ENCODE results near the gene LUC7L3.

The LUC7L3 gene

DNA sequence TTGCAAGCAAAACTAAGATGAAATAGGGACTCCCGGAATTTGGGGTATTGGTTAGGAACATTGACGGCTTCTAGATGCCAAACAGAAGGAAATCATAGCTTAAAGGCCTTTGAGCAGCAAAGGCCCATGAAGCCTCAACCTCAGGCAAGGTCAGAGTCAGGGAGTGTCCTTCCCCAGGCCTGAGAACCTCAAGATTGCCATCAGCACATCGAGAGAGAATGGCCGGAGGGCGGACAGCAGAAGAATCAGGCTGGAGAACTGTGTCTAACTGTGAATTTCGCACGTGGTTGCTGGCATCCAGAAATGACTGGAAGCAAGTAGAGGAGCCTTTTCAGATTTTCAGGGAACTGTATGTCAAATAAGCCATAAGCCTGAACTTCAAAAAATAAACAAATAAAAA is 72.7 kb downstream of the LUC7L3 start:
- TF ChIP-seq, protein P1, sequence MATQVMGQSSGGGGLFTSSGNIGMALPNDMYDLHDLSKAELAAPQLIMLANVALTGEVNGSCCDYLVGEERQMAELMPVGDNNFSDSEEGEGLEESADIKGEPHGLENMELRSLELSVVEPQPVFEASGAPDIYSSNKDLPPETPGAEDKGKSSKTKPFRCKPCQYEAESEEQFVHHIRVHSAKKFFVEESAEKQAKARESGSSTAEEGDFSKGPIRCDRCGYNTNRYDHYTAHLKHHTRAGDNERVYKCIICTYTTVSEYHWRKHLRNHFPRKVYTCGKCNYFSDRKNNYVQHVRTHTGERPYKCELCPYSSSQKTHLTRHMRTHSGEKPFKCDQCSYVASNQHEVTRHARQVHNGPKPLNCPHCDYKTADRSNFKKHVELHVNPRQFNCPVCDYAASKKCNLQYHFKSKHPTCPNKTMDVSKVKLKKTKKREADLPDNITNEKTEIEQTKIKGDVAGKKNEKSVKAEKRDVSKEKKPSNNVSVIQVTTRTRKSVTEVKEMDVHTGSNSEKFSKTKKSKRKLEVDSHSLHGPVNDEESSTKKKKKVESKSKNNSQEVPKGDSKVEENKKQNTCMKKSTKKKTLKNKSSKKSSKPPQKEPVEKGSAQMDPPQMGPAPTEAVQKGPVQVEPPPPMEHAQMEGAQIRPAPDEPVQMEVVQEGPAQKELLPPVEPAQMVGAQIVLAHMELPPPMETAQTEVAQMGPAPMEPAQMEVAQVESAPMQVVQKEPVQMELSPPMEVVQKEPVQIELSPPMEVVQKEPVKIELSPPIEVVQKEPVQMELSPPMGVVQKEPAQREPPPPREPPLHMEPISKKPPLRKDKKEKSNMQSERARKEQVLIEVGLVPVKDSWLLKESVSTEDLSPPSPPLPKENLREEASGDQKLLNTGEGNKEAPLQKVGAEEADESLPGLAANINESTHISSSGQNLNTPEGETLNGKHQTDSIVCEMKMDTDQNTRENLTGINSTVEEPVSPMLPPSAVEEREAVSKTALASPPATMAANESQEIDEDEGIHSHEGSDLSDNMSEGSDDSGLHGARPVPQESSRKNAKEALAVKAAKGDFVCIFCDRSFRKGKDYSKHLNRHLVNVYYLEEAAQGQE (IDR thresholded peaks at IDR 0.05; ENCODE audit: insufficient read depth in 1 of 2, low read depth in 2 of 2, low read length in 2 of 2) = no peak
- no peak for TF ChIP-seq POLR2AphosphoS5 (IDR thresholded peaks at IDR 0.05; ENCODE audit: low read depth, low read length)
- no peak for TF ChIP-seq SIN3A (IDR thresholded peaks at IDR 0.05; ENCODE audit: borderline replicate concordance, insufficient read depth, low read length)
- TF ChIP-seq TAF1 (IDR thresholded peaks at IDR 0.05; ENCODE audit: borderline replicate concordance, insufficient read depth, low read length) = no peak
- no peak for TF ChIP-seq FOXP2 (optimal IDR thresholded peaks at IDR 0.05; ENCODE audit: borderline replicate concordance, extremely low read depth, extremely low read length, insufficient read depth)

DNA sequence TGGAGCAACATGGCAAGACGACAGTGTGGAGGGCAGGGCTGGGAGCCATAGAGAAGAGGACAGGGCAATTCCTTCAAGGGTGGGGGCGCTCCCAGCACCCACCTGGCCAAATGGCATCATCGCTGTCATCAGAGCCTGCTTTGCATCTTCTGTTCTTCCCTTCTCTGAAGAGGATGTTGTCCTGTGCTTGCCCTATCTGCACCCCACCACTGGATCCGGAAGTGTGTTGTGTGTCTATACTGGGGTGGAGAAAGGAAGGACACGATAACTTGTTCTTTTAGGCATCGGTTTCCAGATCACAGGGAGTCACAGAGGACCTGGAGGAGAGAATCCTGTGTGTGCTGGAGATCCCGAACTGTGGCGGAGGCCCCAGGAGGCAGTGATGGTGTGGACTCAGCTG is 73.6 kb downstream of the LUC7L3 start:
- no peak for TF ChIP-seq FOXP2 (optimal IDR thresholded peaks at IDR 0.05; ENCODE audit: borderline replicate concordance, extremely low read depth, extremely low read length, insufficient read depth)
- TF ChIP-seq, protein P1 (IDR thresholded peaks at IDR 0.05; ENCODE audit: insufficient read depth in 1 of 2, low read depth in 2 of 2, low read length in 2 of 2) = no peak
- no peak for TF ChIP-seq SIN3A (IDR thresholded peaks at IDR 0.05; ENCODE audit: borderline replicate concordance, insufficient read depth, low read length)
- TF ChIP-seq TAF1 (IDR thresholded peaks at IDR 0.05; ENCODE audit: borderline replicate concordance, insufficient read depth, low read length) = no peak

DNA sequence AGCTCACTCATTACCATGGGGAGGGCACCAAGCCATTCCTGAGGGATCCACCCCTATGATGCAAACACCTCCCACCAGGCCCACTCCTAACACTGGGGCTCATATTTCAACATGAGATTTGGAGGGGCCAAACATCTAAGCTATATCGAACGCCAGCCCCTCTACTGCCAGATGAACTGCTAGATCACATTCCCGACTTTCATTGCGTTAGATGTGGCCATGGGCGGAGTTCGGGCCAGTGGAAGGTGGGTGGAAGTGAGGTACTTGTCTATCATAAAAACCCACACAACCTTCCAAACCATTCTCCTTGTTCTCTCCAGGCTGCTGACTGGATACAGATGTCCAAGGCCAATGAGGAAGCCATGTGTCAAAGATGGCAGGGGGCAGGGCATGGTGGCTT is 75.0 kb downstream of the LUC7L3 start:
- TF ChIP-seq, protein P1 (IDR thresholded peaks at IDR 0.05; ENCODE audit: insufficient read depth in 1 of 2, low read depth in 2 of 2, low read length in 2 of 2) = no peak
- TF ChIP-seq FOXP2 (optimal IDR thresholded peaks at IDR 0.05; ENCODE audit: borderline replicate concordance, extremely low read depth, extremely low read length, insufficient read depth) = no peak

DNA sequence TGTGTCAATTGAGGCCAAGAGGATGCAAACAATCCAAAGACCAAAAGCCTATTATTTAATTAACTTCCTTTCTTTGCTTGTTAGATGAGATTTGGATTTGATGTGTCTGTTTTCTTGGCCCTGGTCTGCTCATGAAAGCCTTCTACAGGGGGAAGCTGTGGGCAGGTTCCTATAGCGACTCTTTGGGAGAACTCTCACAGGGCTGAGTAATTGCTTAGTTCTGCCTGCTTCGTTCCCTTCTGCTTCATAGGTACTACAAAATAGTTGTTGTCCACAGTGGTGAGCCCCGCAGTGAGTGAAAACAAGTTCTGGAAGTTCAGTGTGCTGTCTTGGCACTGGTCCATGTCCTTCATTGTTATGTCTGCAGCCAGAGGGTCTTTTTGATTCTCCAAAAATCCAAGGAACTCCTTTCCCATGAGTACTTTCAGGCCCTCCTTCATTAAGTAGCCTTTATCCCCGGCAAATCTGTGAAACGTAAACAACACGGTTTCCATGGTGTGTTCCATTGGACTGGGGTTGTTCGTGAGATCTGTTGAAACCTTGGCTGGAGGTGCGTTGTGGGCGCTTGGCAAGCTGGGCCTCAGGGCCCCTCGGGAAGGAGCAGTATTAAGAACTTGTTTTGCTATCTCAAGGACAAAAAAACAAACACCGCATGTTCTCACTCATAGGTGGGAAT is 77.9 kb downstream of the LUC7L3 start:
- TF ChIP-seq SIN3A (IDR thresholded peaks at IDR 0.05; ENCODE audit: borderline replicate concordance, insufficient read depth, low read length) (no peak), TAF1 (IDR thresholded peaks at IDR 0.05; ENCODE audit: borderline replicate concordance, insufficient read depth, low read length) (no peak), POLR2AphosphoS5 (IDR thresholded peaks at IDR 0.05; ENCODE audit: low read depth, low read length) (no peak), FOXP2 (optimal IDR thresholded peaks at IDR 0.05; ENCODE audit: borderline replicate concordance, extremely low read depth, extremely low read length, insufficient read depth) (no peak)
- TF ChIP-seq, protein P1 (IDR thresholded peaks at IDR 0.05; ENCODE audit: insufficient read depth in 1 of 2, low read depth in 2 of 2, low read length in 2 of 2) = no peak

Measured in PFSK-1 (cell line).